RWPE2 (cell line): ENCODE results near the gene NUDC.
A peak's percentile ranks its signal among the peaks of the same experiment; 100 is the strongest.

Experiments
- ATAC-seq: fragments of 200-7000 bp; cut with Tn5 transposase; 3 replicates; pipeline ENCODE4 v1.9.1; 2021; ENCODE audit warnings: low read depth
- DNase-seq: peaks from one replicate; pipeline ENCODE4 v3.0.0-alpha.2; 2020; ENCODE audit warnings: low spot score
- H3K27ac ChIP-seq: fragments of 450-650 bp; 2 replicates; pipeline ENCODE4 v1.5.1; 2017; ENCODE audit warnings: mild to moderate bottlenecking; ENCODE audit not compliant: poor library complexity, severe bottlenecking
- H3K27me3 ChIP-seq: fragments of 250-450 bp; sonication (Bioruptor Pico); 2 replicates; pipeline ENCODE4 v1.5.1; 2021; ENCODE audit warnings: mild to moderate bottlenecking, moderate library complexity; ENCODE audit not compliant: insufficient read depth, poor library complexity, severe bottlenecking
- H3K36me3 ChIP-seq: fragments of 250-450 bp; sonication (Bioruptor Pico); 2 replicates; pipeline ENCODE4 v1.5.1; 2020; ENCODE audit warnings: low read depth, mild to moderate bottlenecking, moderate library complexity
- H3K4me1 ChIP-seq: fragments of 250-450 bp; sonication (Bioruptor Pico); 2 replicates; pipeline ENCODE4 v1.5.1; 2021; ENCODE audit warnings: mild to moderate bottlenecking, moderate library complexity; ENCODE audit not compliant: insufficient read depth, poor library complexity, severe bottlenecking
- H3K4me3 ChIP-seq: fragments of 250-450 bp; sonication (Bioruptor Pico); 2 replicates; pipeline ENCODE4 v1.5.1; 2021; ENCODE audit warnings: mild to moderate bottlenecking, moderate library complexity; ENCODE audit not compliant: severe bottlenecking
- H3K9me3 ChIP-seq: fragments of 250-450 bp; sonication (Bioruptor Pico); 2 replicates; pipeline ENCODE4 v1.5.1; 2021; ENCODE audit warnings: mild to moderate bottlenecking, moderate library complexity; ENCODE audit not compliant: severe bottlenecking
- TF ChIP-seq, protein P1 (sequence below): fragments of 450-650 bp; IDR thresholded peaks from one replicate; pipeline ENCODE4 v1.5.1; 2017; ENCODE audit warnings: mild to moderate bottlenecking, moderate library complexity; ENCODE audit not compliant: poor library complexity, severe bottlenecking

NUDC gene

DNA sequence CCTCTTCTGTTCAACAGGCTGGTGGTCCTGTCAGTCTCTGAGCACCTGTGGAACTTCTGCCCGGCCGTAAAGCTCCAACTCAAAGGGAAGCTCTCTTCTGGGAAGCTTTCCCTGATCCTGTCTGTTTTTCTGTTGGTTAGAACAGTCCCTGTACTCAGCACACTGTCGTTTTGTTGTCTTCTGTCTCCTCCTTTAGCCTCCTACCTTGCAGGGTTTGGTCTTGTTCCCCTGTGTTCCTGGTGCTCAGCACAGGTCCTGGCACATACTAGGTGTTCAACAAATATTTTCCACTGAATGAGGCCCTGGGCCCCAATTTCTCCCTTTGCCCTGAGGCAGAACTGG lies 39.1 kb downstream of the NUDC start:
- H3K36me3 ChIP-seq, result peaks cover 16% of the 10 kb centered on the region; the same call in 1 of the 2 replicates
- peak; percentile 32; the same call in 2 of the 3 replicates for ATAC-seq
- peak overlapping the region; percentile 94 for H3K27ac ChIP-seq
- peak overlapping the region; percentile 90 for H3K4me3 ChIP-seq
- H3K4me1 ChIP-seq, result peaks cover 17% of the 10 kb centered on the region
- DNase-seq, result no peak
- H3K27me3 ChIP-seq, result no peaks in the 10 kb centered on the region
- TF ChIP-seq, protein P1, sequence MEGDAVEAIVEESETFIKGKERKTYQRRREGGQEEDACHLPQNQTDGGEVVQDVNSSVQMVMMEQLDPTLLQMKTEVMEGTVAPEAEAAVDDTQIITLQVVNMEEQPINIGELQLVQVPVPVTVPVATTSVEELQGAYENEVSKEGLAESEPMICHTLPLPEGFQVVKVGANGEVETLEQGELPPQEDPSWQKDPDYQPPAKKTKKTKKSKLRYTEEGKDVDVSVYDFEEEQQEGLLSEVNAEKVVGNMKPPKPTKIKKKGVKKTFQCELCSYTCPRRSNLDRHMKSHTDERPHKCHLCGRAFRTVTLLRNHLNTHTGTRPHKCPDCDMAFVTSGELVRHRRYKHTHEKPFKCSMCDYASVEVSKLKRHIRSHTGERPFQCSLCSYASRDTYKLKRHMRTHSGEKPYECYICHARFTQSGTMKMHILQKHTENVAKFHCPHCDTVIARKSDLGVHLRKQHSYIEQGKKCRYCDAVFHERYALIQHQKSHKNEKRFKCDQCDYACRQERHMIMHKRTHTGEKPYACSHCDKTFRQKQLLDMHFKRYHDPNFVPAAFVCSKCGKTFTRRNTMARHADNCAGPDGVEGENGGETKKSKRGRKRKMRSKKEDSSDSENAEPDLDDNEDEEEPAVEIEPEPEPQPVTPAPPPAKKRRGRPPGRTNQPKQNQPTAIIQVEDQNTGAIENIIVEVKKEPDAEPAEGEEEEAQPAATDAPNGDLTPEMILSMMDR, result no peak
- H3K9me3 ChIP-seq, result no peaks in the 10 kb centered on the region

DNA sequence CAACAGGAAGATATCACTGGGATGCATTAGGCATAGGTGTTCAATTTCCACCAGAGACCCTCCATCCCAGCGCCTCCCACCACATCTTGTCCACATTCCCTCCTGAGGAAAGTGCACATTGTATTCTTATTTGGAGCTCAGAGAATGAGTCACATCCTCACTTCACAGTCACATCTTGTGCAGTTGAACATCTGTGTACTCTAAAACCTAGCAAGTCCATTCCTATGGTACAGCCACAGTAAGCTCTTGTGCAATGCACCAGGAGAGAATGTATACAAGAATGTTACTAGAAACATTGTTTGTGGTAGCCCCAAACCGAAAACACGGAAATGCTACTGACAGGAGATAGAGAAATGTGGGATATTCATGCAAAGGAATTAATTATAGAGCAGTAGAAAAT lies 40.3 kb downstream of the NUDC start:
- no peak overlapping the region for H3K4me3 ChIP-seq
- TF ChIP-seq, protein P1, result no peak
- peaks cover 17% of the 10 kb centered on the region for H3K4me1 ChIP-seq

DNA sequence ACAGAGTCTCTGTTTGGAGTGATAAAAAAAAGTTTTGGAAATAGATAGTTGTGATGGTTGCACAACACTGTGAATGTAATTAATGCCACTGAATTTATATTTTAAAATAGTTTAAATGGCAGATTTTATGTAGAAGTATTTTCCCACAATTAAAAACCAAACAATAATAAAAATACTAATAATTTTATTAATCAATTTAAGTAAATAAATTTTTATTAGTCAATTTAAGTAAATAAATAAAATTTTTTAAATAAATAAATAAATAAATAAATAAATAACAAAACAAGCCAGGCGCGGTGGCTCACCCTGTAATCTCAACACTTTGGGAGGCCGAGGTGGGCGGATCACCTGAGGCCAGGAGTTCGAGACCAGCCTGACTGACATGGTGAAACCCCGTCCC lies 43.7 kb downstream of the NUDC start:
- no peak overlapping the region for H3K4me3 ChIP-seq
- H3K36me3 ChIP-seq, result peaks cover 5% of the 10 kb centered on the region; the same call in 1 of the 2 replicates
- H3K27ac ChIP-seq, result no peak overlapping the region
- ATAC-seq, result no peak
- H3K4me1 ChIP-seq, result peaks cover 17% of the 10 kb centered on the region
- no peak for DNase-seq
- TF ChIP-seq, protein P1, result no peak
- H3K9me3 ChIP-seq, result no peaks in the 10 kb centered on the region
- H3K27me3 ChIP-seq, result no peaks in the 10 kb centered on the region

More for the DNA sequence above, 40.3 kb downstream of the NUDC start:
- peak overlapping the region; percentile 94 for H3K27ac ChIP-seq
- DNase-seq (no peak), ATAC-seq (peak; percentile 78)
- no peaks in the 10 kb centered on the region for H3K9me3 ChIP-seq
- H3K27me3 ChIP-seq, result no peaks in the 10 kb centered on the region
- peaks cover 7% of the 10 kb centered on the region; the same call in 1 of the 2 replicates for H3K36me3 ChIP-seq

DNA sequence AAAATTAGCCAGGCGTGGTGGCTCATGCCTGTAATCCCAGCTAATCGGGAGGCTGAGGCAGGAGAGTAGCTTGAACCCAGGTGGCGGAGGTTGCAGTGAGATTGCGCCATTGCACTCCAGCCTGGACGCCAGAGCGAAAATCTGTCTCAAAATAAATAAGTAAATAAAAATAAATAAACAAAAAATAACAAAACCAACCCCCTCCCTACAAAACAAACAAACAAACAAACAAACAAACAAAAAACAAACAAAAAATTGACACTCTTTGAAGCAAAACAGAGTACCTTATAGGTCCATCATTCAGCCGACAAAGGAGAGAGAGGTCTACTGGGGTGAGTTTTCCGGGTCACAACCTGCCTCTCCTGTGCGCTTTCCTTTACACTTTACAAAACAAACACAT lies 44.1 kb downstream of the NUDC start:
- H3K4me3 ChIP-seq, result no peak overlapping the region
- peaks cover 17% of the 10 kb centered on the region for H3K4me1 ChIP-seq
- no peaks in the 10 kb centered on the region for H3K9me3 ChIP-seq
- DNase-seq (no peak), ATAC-seq (no peak)
- no peak overlapping the region for H3K27ac ChIP-seq
- TF ChIP-seq, protein P1, result no peak
- peaks cover 5% of the 10 kb centered on the region; the same call in 1 of the 2 replicates for H3K36me3 ChIP-seq
- no peaks in the 10 kb centered on the region for H3K27me3 ChIP-seq

DNA sequence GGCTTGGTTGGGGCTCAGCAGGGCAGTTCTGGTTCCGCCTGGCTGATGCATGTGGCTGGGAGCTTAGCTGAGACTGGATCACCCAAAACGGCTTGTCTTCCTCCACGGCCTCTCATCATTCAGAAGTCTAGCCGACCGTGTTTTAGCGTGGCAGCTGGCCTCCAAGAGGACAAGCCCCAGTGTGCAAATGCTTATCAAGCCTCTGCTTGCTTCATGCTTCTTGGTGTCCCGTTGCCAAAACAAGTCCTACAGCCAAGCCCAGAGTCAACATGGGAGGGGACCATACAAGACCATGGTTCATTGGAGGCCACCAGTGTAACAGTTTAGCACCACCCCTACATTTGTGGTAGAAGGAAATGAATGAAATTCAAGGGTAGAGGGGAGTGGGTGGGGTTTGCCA lies 49.3 kb downstream of the NUDC start:
- no peak overlapping the region for H3K4me3 ChIP-seq
- DNase-seq, result no peak
- H3K27ac ChIP-seq, result no peak overlapping the region
- no peak for ATAC-seq
- TF ChIP-seq, protein P1, result no peak
- H3K4me1 ChIP-seq, result no peaks in the 10 kb centered on the region
- H3K36me3 ChIP-seq, result no peaks in the 10 kb centered on the region
- H3K27me3 ChIP-seq, result no peaks in the 10 kb centered on the region
- H3K9me3 ChIP-seq, result no peaks in the 10 kb centered on the region
